PC-3 (cell line): Measurements from ENCODE around the gene MAD1L1. TPM values are rescaled to one million over a fixed set of nuclear protein-coding genes. Genes with fewer than 3 reads are reported as not detected.

Experiments used
- ATAC-seq: fragments of 200-7000 bp; cut with Tn5 transposase; 2 replicates; pipeline ENCODE4 v1.9.1; 2020; ENCODE audit warnings: mild to moderate bottlenecking, moderate library complexity
- BruUV-seq: library from RNA; stranded (reverse); fragments of 400-500 nt; replicated peaks from 2 replicates; lab custom pipeline; 2021; lab: Mats Ljungman, UMichigan
- CTCF ChIA-PET: fragments of 300-600 bp; sonication (Branson Sonifier 250); formaldehyde crosslinking; loops from one replicate; lab custom pipeline; 2022; ENCODE audit warnings: antibody characterized with exemption; lab: Charles Lee
- POLR2A ChIA-PET: fragments of 300-600 bp; sonication (Branson Sonifier 250); formaldehyde crosslinking; loops from one replicate; lab custom pipeline; 2022; ENCODE audit warnings: antibody characterized with exemption; ENCODE audit not compliant: unreplicated experiment; lab: Charles Lee
- DNase-seq: peaks from one replicate; pipeline ENCODE4 v3.0.0-alpha.2; 2015
- H2AFZ ChIP-seq: fragments of 300-600 bp; sonication (generic); 2 replicates; pipeline ENCODE4 v1.6.0; 2016; ENCODE audit warnings: antibody characterized with exemption, low read length
- H3F3A ChIP-seq: fragments of 300-600 bp; sonication (generic); one replicate; pipeline ENCODE4 v1.6.0; 2017; ENCODE audit warnings: antibody characterized with exemption, low read length, control low read depth, mild to moderate bottlenecking; ENCODE audit not compliant: unreplicated experiment
- H3K27ac ChIP-seq: fragments of 300-600 bp; sonication (generic); 2 replicates; pipeline ENCODE4 v1.5.1; 2016; ENCODE audit warnings: mild to moderate bottlenecking, low read length
- H3K27me3 ChIP-seq: fragments of 300-600 bp; sonication (generic); 2 replicates; pipeline ENCODE4 v1.6.1; 2016; ENCODE audit warnings: low read length, mixed read lengths
- H3K36me3 ChIP-seq: fragments of 300-600 bp; sonication (generic); 2 replicates; pipeline ENCODE4 v1.6.1; 2016; ENCODE audit warnings: low read depth, mixed run types, low read length, mixed read lengths
- H3K4me1 ChIP-seq: fragments of 300-600 bp; sonication (generic); 2 replicates; pipeline ENCODE4 v1.5.1; 2016; ENCODE audit warnings: low read length; ENCODE audit not compliant: insufficient read depth
- H3K4me2 ChIP-seq: fragments of 300-600 bp; sonication (generic); 2 replicates; pipeline ENCODE4 v1.6.0; 2016; ENCODE audit warnings: low read length
- H3K4me3 ChIP-seq: fragments of 300-600 bp; sonication (generic); 2 replicates; pipeline ENCODE4 v1.5.1; 2016; ENCODE audit warnings: mild to moderate bottlenecking, low read length, mixed read lengths
- H3K79me2 ChIP-seq: fragments of 300-600 bp; sonication (generic); 2 replicates; pipeline ENCODE4 v1.6.1; 2017; ENCODE audit warnings: low read length, mixed read lengths
- H3K9ac ChIP-seq: fragments of 300-600 bp; sonication (generic); 2 replicates; pipeline ENCODE4 v1.6.0; 2016; ENCODE audit warnings: mild to moderate bottlenecking, low read length
- H3K9me2 ChIP-seq: fragments of 300-600 bp; sonication (generic); replicated peaks from 2 replicates; pipeline ENCODE4 v1.6.1; 2016; ENCODE audit warnings: mixed run types, low read length, mixed read lengths
- H3K9me3 ChIP-seq: fragments of 300-600 bp; sonication (generic); 2 replicates; pipeline ENCODE4 v1.6.1; 2016; ENCODE audit warnings: low read length, mixed read lengths
- H4K20me1 ChIP-seq: fragments of 300-600 bp; sonication (generic); 2 replicates; pipeline ENCODE4 v1.6.1; 2016; ENCODE audit warnings: low read length, mixed read lengths
- CTCF ChIP-seq: fragments of 300-600 bp; sonication (generic); conservative IDR thresholded peaks from 2 replicates; pipeline ENCODE4 v1.5.1; 2017; ENCODE audit warnings: antibody characterized with exemption, low read depth, mild to moderate bottlenecking, low read length
- EZH2 ChIP-seq: fragments of 300-600 bp; sonication (generic); IDR thresholded peaks from one replicate; pipeline ENCODE4 v1.6.1; 2017; ENCODE audit warnings: antibody characterized with exemption, mild to moderate bottlenecking, low read length; ENCODE audit not compliant: unreplicated experiment
- EZH2phosphoT487 ChIP-seq: fragments of 300-600 bp; sonication (generic); IDR thresholded peaks from 2 replicates; pipeline ENCODE4 v1.6.1; 2018; ENCODE audit warnings: mild to moderate bottlenecking, antibody characterized with exemption, low read length, borderline replicate concordance
- intact Hi-C: fragments of 100-400 bp; cut with micrococcal nuclease; formaldehyde crosslinking; loops from 2 replicates; pipeline ENCODE4 v1.9.0; 2023
- total RNA-seq: library from RNA; depleted of rRNA; stranded (reverse); fragments of >200 nt; gene quantifications from 2 replicates; pipeline ENCODE4 v1.2.3, GENCODE V29; 2014

Gene MAD1L1
- total RNA-seq, 1 experiment from 2014 or later: 88.4 TPM

DNA sequence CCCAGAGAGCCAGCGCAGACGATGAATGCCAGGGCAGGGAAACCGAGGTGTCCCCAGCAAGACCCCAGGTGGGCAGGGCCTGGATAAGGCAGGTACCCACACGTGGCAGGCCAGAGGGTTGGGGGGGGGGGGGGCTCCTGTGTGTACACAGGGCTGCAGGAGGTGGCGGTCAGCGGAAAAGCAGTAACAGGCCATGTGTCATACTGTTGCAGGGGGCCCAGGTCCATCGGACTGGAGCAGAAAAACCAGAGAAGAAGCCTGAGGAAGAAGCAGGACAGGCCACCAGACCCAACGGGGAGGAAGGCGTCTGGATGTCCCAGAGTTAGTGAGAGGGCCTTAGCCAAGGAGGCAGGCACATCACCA is 116.3 kb downstream of the MAD1L1 start:
- intact Hi-C loops: loop anchor here (2.0 kb wide), 1 partner anchor 40 kb away; no protein-coding TSS in a partner anchor
- CTCF ChIA-PET: interaction anchor here (0.8 kb wide), 1 partner anchor 41 kb away, joined by 3 read pairs; no protein-coding TSS in a partner anchor
- H3K9me2 ChIP-seq: no peaks in the 10 kb centered on the region
- peak; percentile 48 for ATAC-seq
- no peaks in the 10 kb centered on the region for H3K27me3 ChIP-seq
- H3K27ac ChIP-seq: peak overlapping the region; percentile 70
- no TSS peak for BruUV-seq
- no peaks in the 10 kb centered on the region for H3K36me3 ChIP-seq
- no peak for DNase-seq
- no peaks in the 10 kb centered on the region for H3F3A ChIP-seq
- no peak overlapping the region for H2AFZ ChIP-seq
- H3K9me3 ChIP-seq: no peaks in the 10 kb centered on the region
- H3K4me2 ChIP-seq: peak overlapping the region; percentile 71
- no peaks in the 10 kb centered on the region for H4K20me1 ChIP-seq
- TF ChIP-seq EZH2 (no peak), EZH2phosphoT487 (no peak), CTCF (no peak)
- H3K4me3 ChIP-seq: 0 out of 2 replicates have a peak overlapping the region, but pooled peaks have one; percentile 10
- POLR2A ChIA-PET: no interaction called here
- H3K9ac ChIP-seq: no peak overlapping the region
- H3K79me2 ChIP-seq: no peaks in the 10 kb centered on the region
- H3K4me1 ChIP-seq: peaks cover 34% of the 10 kb centered on the region

- H4K20me1 ChIP-seq: no peaks in the 10 kb centered on the region
- H3F3A ChIP-seq: no peaks in the 10 kb centered on the region
- peak overlapping the region; percentile 29; the same call in 1 of the 2 replicates for H3K9ac ChIP-seq
- no TSS peak for BruUV-seq
- peak; percentile 86 for DNase-seq
- H3K79me2 ChIP-seq: no peaks in the 10 kb centered on the region
- H3K4me1 ChIP-seq: peaks cover 39% of the 10 kb centered on the region
- H3K9me2 ChIP-seq: no peaks in the 10 kb centered on the region
- no peak overlapping the region for H3K4me3 ChIP-seq
- H2AFZ ChIP-seq: no peak overlapping the region
- peak overlapping the region; percentile 70 for H3K27ac ChIP-seq
- H3K36me3 ChIP-seq: no peaks in the 10 kb centered on the region
- no peaks in the 10 kb centered on the region for H3K27me3 ChIP-seq
- POLR2A ChIA-PET: no interaction called here
- ATAC-seq: peak; percentile 91
- TF ChIP-seq CTCF: no peak
- no peak for TF ChIP-seq EZH2
- no peak for TF ChIP-seq EZH2phosphoT487
- H3K9me3 ChIP-seq: no peaks in the 10 kb centered on the region
- CTCF ChIA-PET: no interaction called here
- H3K4me2 ChIP-seq: peak overlapping the region; percentile 71
- intact Hi-C loops: loop anchor here (2.0 kb wide), 1 partner anchor 41 kb away; no protein-coding TSS in a partner anchor
Measured at GRCh38 chr7:2115760-2116447, 116.8 kb downstream of the MAD1L1 start.
